Activated CD4-positive, CD25-positive, alpha-beta regulatory T cell treated with anti-CD3 and anti-CD28 coated beads, Interleukin-2, amount 50 U/mL, for 24 hours (primary cell): ENCODE results near the gene MORN3.
"Not testable (repeated sequence)": the region's sequence is repeated elsewhere in the genome, so short reads cannot be mapped to it uniquely, and the experiment has no call there.

Source experiments
- ATAC-seq, 2 donors: fragments of 150-1000 bp; cut with Tn5 transposase; one replicate each; pipeline ENCODE4 v1.10.0; 2021; ENCODE audit warnings: mild to moderate bottlenecking in 1 of 2, moderate library complexity in 1 of 2

Gene MORN3

GRCh38 chr12:121637231-121637914, 32.1 kb downstream of the MORN3 start:
- ATAC-seq, result peak; percentile 74 to 76

DNA sequence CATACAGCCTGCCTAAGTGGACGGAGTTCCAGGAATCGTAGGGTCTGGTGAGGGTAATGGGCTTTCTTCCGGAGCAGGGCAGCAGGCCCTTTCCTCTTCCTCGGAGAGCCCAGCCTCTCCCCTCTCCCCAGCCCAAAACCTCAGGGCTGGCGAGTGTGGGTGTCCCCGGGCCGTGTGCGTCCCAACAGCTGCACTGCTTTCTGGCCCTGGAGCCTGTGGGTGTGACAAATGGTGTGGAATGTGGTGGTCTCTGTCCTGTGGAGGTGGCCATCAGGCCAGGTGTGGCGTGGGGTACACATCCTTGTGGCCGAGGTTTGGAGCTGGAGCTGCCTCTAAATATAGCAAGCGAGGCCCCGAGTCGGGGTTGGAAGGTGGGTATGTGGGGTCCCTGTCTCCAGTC, 34.6 kb downstream of the MORN3 start:
- ATAC-seq, result no peak

DNA sequence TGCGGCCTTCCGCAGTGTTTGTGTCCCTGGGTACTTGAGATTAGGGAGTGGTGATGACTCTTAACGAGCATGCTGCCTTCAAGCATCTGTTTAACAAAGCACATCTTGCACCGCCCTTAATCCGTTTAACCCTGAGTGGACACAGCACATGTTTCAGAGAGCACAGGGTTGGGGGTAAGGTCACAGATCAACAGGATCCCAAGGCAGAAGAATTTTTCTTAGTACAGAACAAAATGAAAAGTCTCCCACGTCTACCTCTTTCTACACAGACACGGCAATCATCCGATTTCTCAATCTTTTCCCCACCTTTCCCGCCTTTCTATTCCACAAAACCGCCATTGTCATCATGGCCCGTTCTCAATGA, 35.6 kb downstream of the MORN3 start:
- ATAC-seq, result not testable (repeated sequence)

DNA sequence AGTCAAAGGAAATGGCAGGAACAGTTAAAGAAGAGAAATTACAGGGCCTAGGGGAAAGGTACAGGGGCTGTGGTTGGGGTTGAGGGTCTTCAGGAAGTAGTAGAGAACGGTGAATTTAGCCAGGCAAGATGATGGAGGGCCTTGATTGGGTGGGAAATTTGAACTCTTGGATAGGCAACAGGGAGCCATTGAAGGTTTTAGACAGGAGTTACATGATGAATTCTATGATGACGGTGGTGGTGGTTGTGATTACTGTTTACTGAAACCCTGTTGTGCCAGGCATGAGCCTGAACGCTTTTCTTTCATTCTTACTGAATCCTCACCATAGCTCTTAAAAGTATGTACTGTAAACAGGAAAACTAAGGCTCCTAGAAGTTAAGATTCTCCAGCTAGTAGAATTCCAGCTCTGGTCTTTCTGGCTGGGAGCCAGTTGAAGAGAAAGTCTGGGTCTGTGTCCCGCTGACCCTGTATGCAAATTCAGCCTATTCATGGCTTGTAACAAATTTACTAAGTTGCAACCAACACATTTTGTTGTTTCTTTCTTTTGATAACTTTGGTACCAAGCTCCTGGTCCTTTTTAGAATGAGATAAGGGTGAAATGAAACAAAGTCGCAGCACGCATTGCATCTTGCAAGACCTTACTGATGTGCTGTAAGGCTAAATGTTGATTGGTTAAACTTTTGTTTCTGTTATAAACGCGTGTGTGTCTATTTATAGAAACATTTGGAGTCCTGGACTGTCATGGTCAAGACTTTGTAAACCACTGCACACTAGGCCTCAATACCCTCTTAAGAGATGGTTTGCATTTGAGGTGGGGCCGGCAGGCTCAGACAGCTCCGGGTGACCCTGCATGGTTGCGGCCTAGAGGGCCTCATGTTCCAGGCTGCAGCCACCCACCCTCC, 37.1 kb downstream of the MORN3 start:
- no peak for ATAC-seq

DNA sequence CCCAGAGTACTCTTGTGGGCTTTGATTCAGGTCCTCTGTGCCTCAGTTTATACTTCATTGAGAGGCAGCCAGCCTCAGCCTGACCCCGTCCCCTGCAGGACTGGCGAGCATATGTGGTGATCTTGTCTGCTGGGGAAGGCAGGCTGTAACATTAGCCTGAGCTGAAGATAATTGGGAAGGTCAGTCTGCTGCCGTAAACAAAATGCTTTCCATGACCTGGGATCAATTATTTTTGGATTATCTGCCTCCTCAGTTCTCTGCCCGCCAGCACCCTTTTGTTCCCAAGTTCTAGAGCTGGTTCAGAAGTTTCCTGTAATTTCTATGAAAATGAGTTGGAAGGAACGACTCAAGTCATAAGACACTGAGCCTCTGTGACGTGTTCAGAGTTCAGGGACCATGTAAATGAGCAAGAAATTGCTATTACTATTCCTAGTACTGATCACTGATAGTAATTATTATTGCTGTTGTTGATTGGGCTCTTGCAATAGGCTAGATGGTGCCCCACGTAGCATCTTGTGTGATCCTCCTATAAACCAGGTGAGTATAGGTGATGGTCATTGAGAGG, 38.6 kb downstream of the MORN3 start:
- no peak for ATAC-seq

GRCh38 chr12:121628536-121628935, 40.9 kb downstream of the MORN3 start:
- no peak for ATAC-seq

GRCh38 chr12:121628037-121628436, 41.4 kb downstream of the MORN3 start:
- ATAC-seq, result no peak

DNA sequence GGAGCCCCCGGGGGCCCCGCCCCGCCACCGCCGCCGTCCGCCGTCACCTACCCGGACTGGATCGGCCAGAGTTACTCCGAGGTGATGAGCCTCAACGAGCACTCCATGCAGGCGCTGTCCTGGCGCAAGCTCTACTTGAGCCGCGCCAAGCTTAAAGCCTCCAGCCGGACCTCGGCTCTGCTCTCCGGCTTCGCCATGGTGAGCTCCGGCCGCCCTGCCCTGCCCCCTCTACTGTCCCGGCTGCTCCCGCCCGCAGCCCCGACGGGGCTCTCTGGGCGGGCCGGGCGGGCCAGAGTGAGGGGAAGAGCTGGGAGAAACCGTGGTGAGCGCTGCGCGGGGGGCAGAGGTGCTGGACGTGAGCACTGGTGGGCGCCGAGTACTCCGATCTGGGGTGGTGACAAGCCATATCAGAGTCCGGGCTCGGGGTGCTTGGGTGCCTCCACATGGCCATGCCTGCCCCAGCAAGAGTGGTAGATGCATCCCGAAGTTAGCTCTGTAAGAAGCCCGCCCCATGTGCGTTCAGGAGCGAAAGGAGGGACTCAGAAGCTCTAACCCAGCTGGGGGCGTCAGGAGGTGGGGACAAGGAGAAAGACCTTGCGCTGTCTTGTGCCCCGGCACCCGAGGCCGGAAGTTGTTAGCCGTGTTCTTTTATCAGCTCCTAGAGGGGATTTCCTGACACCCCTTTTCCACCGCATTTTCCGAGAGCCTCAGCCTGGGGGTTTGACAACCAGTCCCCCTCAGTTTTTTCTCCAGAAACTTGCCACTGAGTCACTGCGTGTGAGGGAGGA, 42.4 kb downstream of the MORN3 start:
- ATAC-seq, result peak; percentile 60 to 67

DNA sequence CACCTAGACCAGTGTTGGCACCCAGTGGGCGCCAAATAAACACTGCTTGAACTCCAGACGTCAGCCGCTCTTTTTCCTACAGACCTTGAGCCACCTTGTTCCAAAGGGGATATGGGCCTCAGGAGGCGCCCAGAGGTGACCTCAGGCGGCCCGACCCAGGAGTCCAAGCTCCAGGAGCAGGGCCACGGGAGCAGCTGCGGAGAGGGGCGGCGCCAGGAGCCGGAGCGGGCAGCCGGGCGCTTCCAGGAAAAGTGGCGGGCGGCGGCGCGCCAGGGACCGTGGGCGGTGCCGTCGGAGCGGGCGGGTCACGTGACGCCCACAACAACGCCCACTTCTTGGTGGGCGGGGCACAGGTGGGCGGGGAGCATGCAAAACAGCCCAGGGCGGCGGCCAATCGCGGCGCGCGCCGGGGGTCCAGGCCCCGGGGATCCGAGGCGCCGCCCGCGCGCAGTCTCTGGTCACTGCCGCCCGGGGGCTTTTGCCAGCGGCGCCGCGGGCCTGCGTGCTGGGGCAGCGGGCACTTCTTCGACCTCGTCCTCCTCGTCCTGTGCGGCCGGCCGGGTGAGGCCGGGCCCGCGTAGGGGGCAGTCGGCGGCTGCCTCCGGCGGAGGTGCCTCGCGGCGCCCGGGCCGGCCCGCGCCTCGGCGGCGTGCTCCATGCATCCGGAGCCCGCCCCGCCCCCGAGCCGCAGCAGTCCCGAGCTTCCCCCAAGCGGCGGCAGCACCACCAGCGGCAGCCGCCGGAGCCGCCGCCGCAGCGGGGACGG, 43.2 kb downstream of the MORN3 start, which contains the start of gene ORAI1:
TSS of gene ORAI1 (plus strand) at position 444 of the 766 bp plus-strand sequence.
- peak; percentile 62 to 65 for ATAC-seq

DNA sequence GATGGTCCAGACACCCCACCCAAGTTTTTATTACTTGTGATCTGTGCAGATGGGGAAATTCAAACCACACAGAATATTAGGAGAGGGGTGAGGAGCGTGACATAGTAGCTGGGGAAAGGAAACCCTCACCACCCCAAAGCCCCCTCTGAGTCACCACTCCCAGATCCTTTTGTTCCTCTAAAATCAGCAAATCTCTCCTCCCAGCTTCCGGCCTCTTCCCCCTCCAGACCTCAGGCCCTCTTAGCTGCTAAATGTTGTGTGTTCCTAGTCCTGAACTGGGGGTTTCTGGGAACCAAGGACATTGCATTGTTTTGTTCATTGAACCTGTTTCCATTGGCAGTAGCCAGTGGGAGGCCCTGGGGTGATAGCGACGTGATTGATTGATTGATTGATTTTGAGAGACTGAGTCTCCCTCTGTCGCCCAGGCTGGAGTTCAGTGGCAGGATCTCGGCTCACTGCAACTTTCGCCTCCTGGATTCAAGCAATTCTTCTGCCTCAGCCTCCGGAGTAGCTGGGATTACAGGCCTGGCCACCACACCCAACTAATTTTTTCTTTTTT, 49.0 kb downstream of the MORN3 start:
- ATAC-seq, result no peak

GRCh38 chr12:121618659-121619233, 50.7 kb downstream of the MORN3 start:
- ATAC-seq, result no peak

DNA sequence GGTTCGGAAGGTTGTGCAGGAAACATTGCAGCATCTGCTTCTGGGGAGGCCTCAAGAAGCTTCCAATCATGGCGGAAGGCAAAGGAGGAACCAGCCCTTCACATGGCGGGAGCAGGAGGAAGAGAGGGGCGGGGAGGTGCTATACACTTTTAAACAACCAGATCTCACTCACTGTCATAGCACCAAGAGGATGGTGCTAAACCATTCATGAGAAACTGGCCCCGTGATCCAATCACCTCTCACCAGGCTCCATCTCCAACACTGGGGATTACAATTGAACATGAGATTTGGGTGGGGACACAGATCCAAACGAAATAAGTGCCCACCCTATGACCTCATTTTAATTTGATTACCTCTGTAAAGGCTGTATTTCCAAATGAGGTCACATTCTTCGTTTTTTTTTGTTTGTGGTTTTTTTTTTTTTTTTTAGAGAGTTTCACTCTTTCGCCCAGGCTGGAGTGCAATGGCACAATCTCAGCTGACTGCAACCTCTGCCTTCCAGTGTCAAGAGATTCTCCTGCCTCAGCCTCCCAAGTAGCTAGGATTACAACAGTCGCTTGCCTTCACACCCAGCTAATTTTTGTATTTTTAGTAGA, 54.5 kb downstream of the MORN3 start:
- no peak for ATAC-seq

- peak in 1 of 2 donors; percentile 33 for ATAC-seq
These were observed 56.0 kb downstream of the MORN3 start for GRCh38 chr12:121613462-121613861.

DNA sequence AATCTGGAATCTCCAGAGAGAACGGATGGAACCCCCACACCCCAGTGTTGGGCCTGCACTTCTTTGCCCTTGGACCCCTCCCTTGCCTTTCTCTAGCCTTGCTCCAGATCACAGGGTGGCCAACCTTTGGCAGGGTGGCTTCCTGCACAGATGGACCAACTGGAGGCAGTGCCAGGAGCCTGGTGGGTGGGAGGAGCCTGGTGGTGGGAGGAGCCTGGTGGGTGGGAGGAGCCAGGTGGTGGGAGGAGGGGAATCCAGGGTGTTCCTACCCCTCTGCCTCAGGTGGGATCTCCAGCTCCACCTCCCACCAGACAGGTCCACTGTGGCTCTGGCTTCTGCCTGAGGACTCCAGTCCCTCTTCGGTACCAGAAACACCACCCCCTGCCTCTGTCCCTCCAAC, 58.1 kb downstream of the MORN3 start:
- no peak for ATAC-seq

DNA sequence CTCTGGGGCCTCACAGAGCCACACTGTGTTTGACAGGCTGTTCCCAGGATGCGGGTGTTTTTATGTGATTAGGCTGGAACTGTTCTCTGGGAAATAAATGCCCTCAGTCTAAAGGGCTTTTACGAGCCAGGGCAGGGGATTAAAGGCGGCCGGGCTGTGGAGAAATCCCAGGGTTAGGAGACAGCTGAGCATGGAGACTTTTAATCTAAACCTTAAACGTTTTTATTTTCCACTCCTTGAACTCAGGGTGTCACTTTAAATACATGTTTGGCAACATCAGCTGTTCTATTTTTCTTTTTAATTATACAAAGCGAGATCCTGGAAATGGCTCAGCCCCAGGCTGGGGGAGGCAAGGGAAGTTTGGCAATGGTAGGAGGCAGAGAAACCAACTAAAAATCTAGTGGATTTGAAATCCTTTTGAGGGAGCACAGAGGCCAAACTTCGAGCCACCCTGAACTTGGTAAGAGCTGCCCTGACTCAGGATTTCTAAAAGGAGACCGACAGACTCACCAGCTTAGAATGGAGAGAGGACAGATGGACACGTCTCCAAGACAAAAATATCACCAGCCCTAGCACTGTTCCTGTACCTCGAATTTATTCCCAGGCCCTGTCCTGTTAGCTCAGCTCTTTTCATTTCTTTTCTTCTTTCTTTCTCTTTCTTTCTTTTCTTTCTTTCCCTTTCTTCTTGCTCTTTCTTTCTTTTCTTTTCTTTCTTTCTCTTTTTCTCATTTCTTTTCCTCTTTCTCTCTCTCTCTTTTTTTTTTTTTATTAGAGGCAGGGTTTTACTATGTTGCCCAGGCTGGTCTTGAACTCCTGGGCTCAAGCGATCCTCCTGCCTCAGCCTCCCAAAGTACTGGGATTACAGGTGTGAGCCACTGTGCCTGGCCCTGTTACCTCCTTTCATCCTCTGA, 59.0 kb downstream of the MORN3 start:
- no peak for ATAC-seq

GRCh38 chr12:121608301-121608700, 61.2 kb downstream of the MORN3 start:
- ATAC-seq, result no peak

DNA sequence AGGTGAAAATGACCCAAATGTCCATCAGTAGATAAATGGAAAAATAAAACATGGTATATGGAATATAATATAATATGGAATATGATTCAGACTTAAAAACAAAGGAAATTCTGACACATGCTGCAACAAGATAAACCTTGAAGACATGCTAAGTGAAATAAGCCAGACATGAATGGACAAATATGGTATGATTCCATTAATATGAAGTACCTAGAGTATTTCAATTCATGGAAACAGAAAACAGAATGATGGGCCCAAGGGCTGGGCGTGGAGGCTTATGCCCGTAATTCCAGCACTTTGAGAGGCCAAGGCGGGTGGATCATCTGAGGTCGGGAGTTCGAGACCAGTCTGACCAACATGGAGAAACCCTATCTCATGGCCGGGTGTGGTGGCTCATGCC, 65.9 kb downstream of the MORN3 start:
- ATAC-seq, result no peak

GRCh38 chr12:121602766-121603165, 66.7 kb downstream of the MORN3 start:
- no peak for ATAC-seq

GRCh38 chr12:121600702-121601336, 68.6 kb downstream of the MORN3 start:
- no peak for ATAC-seq
